GM10248 (cell line): ENCODE data around the gene PHF20.
"Not testable (repeated sequence)": the region's sequence is repeated elsewhere in the genome, so short reads cannot be mapped to it uniquely, and the experiment has no call there.

Experiments used
- CTCF ChIA-PET: fragments of 300-600 bp; sonication (Branson Sonifier 250); formaldehyde crosslinking; extraction: SDS; loops from one replicate; lab custom pipeline; 2021; ENCODE audit warnings: antibody characterized with exemption; lab: Yijun Ruan, JAX
- POLR2A ChIA-PET: fragments of 350-650 bp; sonication (Branson Sonifier 250); formaldehyde crosslinking; extraction: SDS; loops from one replicate; lab custom pipeline; 2020; ENCODE audit warnings: antibody characterized with exemption; lab: Yijun Ruan, JAX
- DNase-seq: peaks from one replicate; pipeline ENCODE4 v3.0.0; 2012; ENCODE audit errors: extremely low spot score
- TF ChIP-seq, protein P1 (sequence below): IDR thresholded peaks from 2 replicates; pipeline ENCODE4 v1.5.1; 2012; ENCODE audit warnings: mild to moderate bottlenecking, low read depth; ENCODE audit errors: extremely low read depth, missing control alignments, control extremely low read depth

PHF20 gene

GRCh38 chr20:35842361-35842760 is 70.5 kb downstream of the PHF20 start:
- TF ChIP-seq, protein P1, sequence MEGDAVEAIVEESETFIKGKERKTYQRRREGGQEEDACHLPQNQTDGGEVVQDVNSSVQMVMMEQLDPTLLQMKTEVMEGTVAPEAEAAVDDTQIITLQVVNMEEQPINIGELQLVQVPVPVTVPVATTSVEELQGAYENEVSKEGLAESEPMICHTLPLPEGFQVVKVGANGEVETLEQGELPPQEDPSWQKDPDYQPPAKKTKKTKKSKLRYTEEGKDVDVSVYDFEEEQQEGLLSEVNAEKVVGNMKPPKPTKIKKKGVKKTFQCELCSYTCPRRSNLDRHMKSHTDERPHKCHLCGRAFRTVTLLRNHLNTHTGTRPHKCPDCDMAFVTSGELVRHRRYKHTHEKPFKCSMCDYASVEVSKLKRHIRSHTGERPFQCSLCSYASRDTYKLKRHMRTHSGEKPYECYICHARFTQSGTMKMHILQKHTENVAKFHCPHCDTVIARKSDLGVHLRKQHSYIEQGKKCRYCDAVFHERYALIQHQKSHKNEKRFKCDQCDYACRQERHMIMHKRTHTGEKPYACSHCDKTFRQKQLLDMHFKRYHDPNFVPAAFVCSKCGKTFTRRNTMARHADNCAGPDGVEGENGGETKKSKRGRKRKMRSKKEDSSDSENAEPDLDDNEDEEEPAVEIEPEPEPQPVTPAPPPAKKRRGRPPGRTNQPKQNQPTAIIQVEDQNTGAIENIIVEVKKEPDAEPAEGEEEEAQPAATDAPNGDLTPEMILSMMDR: no peak
- POLR2A ChIA-PET: no interaction called here
- CTCF ChIA-PET: no interaction called here
- no peak for DNase-seq

DNA sequence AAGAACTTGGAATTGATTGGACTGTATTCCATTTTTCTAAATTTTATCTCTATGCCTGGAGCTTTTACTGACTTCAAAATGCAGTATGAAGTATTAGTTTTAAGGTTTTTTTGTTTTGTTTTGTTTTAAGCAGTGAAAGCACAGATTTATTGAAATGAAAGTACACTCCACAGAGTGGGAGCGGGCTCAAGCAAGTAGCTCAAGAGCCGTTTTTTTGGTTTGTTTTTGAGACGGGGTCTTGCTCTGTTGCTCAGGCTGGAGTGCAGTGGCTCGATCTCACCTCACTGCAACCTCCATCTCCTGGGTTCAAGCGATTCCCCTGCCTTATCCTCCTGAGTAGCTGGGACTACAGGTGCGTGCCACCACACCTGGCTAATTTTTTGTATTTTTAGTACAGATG is 72.1 kb downstream of the PHF20 start:
- DNase-seq, POLR2A ChIA-PET: not testable (repeated sequence)
- CTCF ChIA-PET: interaction anchor here (1.5 kb wide), 1 partner anchor 111 kb away, joined by 3 read pairs; the partner anchor contains the start of gene SCAND1

GRCh38 chr20:35845561-35845960 is 73.7 kb downstream of the PHF20 start:
- ChIA-PET CTCF (interaction anchor here (1.4 kb wide), 1 partner anchor 109 kb away, joined by 3 read pairs; the partner anchor contains the start of gene SCAND1), POLR2A (no interaction called here)

DNA sequence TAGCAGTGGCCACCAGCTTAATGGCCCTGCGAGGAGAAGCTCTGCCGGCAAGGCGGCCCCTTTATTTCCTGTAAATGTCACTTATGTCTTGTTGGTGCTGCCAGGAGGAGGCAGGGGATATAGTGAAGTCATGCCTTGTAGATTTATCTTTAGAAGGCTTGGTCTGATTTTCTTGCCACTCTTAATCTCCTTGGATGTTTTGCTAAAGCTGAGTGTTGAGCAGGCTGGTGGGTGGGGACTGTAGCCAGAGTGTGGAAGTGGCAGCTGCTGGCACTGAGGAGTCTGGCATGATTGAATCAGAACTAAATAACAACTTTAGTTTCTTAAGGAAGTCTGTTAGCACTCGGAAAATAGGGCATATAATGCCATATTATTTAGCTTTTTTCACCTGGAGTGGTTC is 77.9 kb downstream of the PHF20 start:
- ChIA-PET CTCF (interaction anchor here (1.2 to 1.9 kb wide), 6 partner anchors 9 to 48 kb away, joined by 3 to 4 read pairs (median 3); no protein-coding TSS in a partner anchor), POLR2A (interaction anchor here (0.6 to 0.7 kb wide), 2 partner anchors 81 to 231 kb away, joined by 3 to 4 read pairs; no protein-coding TSS in a partner anchor)
- no peak for DNase-seq
- TF ChIP-seq, protein P1: no peak

More at GRCh38 chr20:35845561-35845960, 73.7 kb downstream of the PHF20 start:
- DNase-seq: no peak
- TF ChIP-seq, protein P1: no peak

DNA sequence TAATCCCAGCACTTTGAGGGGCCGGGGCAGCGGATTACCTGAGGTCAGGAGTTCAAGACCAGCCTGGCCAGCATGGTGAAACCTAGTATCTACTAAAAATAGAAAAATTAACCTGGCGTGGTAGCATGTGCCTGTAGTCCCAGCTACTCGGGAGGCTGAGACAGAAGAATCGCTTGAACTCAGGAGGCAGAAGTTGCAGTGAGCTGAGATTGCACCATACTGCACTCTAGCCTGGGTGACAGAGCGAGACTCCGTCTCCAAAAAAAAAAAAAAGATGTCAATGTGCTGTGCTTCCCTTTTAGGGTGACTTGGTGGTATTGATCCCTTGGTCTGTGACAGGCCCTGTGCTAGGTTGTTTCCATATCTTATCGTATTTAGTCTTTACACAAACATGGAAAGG is 79.8 kb downstream of the PHF20 start:
- POLR2A ChIA-PET, DNase-seq: not testable (repeated sequence)
- CTCF ChIA-PET: interaction anchor here (1.5 kb wide), 1 partner anchor 9 kb away, joined by 5 read pairs; no protein-coding TSS in a partner anchor

DNA sequence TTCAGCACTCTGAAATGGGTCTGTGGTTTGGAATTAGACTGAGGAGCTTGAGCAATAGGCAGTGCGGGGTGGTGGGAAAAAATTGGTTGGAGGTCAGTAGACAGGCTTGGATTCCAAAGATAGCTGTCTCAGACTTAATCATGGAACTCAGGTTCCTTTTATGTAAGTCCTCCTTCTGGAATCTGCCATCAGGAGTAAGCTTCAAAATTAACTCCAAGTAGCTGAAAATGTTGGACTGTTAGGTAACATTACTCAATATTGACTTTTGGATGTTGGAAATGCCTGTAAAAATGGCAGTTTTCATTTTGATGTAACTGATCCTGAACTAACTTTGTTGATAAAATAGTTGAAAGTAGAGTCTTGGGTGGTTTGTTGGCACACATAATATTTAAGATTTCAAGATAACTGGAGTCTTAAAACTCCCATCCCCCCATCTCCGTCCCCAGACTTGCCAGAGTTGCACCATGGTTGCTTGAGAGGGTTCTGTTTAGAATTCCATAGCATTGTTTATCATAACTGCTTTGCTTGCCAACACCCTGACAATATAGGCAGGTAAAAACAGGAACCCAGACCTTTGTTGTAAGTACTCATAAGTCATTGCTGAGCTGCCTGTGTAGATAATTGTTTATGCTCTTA is 83.0 kb downstream of the PHF20 start:
- no peak for DNase-seq
- ChIA-PET POLR2A (interaction anchor here (0.6 kb wide), 1 partner anchor 371 kb away, joined by 3 read pairs; no protein-coding TSS in a partner anchor), CTCF (interaction anchor here (1.0 to 1.2 kb wide), 3 partner anchors 9 to 56 kb away, joined by 3 to 4 read pairs (median 3); no protein-coding TSS in a partner anchor)
- TF ChIP-seq, protein P1: no peak

- CTCF ChIA-PET: interaction anchor here (1.3 kb wide), 1 partner anchor 29 kb away, joined by 3 read pairs; no protein-coding TSS in a partner anchor
- POLR2A ChIA-PET, DNase-seq: not testable (repeated sequence)
These were observed 83.8 kb downstream of the PHF20 start for GRCh38 chr20:35855641-35856040.

DNA sequence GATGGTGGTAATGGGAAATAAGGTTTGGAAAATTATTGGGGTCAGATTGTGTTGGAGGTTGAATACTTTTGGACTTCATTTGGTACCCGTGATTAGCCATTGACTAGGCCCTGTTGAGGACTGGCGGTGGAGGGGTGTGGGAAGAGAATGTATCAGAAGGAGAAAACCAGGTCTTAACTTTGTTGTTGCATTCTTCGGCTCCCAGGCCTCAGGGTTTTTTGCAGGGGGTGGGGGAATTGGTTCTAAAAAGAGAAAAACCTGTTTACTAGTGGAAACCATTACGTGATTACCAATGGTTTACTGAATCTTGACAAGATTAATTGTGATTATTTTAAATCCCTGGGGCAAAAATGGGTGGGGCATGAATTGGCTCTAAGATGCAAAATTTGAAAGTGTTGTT is 85.1 kb downstream of the PHF20 start:
- CTCF ChIA-PET: interaction anchor here (0.5 to 1.3 kb wide), 2 partner anchors 27 to 29 kb away, joined by 3 read pairs; no protein-coding TSS in a partner anchor
- POLR2A ChIA-PET: no interaction called here
- TF ChIP-seq, protein P1: no peak
- no peak for DNase-seq
